Right atrium auricular region (tissue), 2 donors: ENCODE results near the gene B4GALT7. TPM values are rescaled to one million over a fixed set of nuclear protein-coding genes. Genes with fewer than 3 reads are reported as not detected.

Experiments
- DNase-seq: peaks from one replicate; pipeline ENCODE4 v3.0.0-alpha.2; 2019; ENCODE audit warnings: low spot score
- H3K27ac ChIP-seq, 2 donors: fragments of 200-600 bp; sonication (generic); 1 replicate in 1 of 2; 2 replicates in 1 of 2; pipeline ENCODE4 v1.5.1; 2016 to 2019
- H3K27me3 ChIP-seq, 2 donors: fragments of 200-600 bp; sonication (generic); one replicate each; pipeline versions ENCODE4 v1.5.1 to v1.6.0; 2017 to 2019
- H3K36me3 ChIP-seq: fragments of 200-600 bp; sonication (generic); one replicate; pipeline ENCODE4 v1.5.1; 2016
- H3K4me1 ChIP-seq, 2 donors: fragments of 200-600 bp; sonication (generic); one replicate each; pipeline versions ENCODE4 v1.5.1 to v1.6.0; 2017 to 2019
- H3K4me3 ChIP-seq, 2 donors: fragments of 200-600 bp; sonication (generic); 1 replicate in 1 of 2; 2 replicates in 1 of 2; pipeline ENCODE4 v1.5.1; 2017 to 2019; ENCODE audit warnings: mild to moderate bottlenecking in 1 of 2, moderate library complexity in 1 of 2
- H3K9me3 ChIP-seq, 2 donors: fragments of 200-600 bp; sonication (generic); one replicate each; pipeline ENCODE4 v1.5.1; 2019
- total RNA-seq, 2 donors: library from RNA; depleted of rRNA; stranded (reverse); fragments of >200 nt; gene quantifications; one replicate each; pipeline ENCODE4 v1.1.0, GENCODE V29; 2016
- TF ChIP-seq, protein P1 (sequence below), 2 donors: fragments of 200-600 bp; sonication (generic); IDR thresholded peaks; one replicate each; pipeline ENCODE4 v1.5.1; 2019; ENCODE audit warnings: antibody characterized with exemption in 2 of 2

The B4GALT7 gene, protein sequence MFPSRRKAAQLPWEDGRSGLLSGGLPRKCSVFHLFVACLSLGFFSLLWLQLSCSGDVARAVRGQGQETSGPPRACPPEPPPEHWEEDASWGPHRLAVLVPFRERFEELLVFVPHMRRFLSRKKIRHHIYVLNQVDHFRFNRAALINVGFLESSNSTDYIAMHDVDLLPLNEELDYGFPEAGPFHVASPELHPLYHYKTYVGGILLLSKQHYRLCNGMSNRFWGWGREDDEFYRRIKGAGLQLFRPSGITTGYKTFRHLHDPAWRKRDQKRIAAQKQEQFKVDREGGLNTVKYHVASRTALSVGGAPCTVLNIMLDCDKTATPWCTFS
- 10 to 100 TPM; 12.2 to 21.3 TPM for total RNA-seq

DNA sequence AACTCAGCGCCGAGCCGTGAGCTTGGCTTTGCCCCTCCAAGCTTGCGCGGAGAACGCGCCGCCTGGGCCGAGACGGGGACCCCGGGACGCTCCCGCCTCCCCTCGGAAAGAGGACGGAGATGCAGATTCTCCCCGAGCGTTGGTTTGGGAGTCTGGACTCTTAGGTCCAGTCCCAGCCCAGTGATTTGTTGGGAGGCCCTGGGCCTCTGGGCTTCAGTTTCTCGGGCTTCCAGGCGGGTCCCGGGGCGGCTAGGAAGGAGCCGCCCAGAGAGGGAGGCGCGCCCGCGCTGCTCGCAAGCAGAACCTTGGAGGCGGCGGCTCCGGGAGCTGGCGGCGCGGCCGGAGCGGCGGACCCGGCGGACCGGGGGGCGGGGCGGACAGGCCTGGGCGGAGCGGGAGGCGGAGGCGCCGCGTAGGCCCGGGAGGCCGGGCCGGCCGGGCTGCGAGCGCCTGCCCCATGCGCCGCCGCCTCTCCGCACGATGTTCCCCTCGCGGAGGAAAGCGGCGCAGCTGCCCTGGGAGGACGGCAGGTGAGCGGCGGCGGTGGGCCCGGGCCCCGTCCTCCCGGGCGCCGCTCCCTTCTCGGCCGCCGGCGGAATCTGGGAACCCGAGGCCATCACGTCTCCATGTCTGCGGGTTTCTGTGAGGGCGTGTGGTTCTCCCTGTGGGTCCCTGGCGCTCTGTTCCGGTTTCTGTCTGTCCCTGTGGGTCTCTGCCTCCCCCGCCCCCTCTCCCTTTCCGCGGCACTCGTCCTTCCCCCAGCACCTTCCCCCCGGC is at the start of gene B4GALT7:
Gene B4GALT7, plus strand, starts transcription at position 402 of the 777 bp plus-strand sequence. Its CDS starts 79 bp downstream, at position 481.
- H3K27me3 ChIP-seq: no peaks in the 10 kb centered on the region
- TF ChIP-seq, protein P1, sequence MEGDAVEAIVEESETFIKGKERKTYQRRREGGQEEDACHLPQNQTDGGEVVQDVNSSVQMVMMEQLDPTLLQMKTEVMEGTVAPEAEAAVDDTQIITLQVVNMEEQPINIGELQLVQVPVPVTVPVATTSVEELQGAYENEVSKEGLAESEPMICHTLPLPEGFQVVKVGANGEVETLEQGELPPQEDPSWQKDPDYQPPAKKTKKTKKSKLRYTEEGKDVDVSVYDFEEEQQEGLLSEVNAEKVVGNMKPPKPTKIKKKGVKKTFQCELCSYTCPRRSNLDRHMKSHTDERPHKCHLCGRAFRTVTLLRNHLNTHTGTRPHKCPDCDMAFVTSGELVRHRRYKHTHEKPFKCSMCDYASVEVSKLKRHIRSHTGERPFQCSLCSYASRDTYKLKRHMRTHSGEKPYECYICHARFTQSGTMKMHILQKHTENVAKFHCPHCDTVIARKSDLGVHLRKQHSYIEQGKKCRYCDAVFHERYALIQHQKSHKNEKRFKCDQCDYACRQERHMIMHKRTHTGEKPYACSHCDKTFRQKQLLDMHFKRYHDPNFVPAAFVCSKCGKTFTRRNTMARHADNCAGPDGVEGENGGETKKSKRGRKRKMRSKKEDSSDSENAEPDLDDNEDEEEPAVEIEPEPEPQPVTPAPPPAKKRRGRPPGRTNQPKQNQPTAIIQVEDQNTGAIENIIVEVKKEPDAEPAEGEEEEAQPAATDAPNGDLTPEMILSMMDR (IDR thresholded peaks at IDR 0.05): no peak
- peak within 1 kb of the TSS; percentile 89 to 94 for H3K4me3 ChIP-seq
- peaks cover 19% of the 10 kb centered on the region for H3K36me3 ChIP-seq
- peak; percentile 72 for DNase-seq
- no peaks in the 10 kb centered on the region for H3K9me3 ChIP-seq
- peak within 1 kb of the TSS; percentile 82 to 93 for H3K27ac ChIP-seq
- H3K4me1 ChIP-seq: peaks cover 0 to 25% of the 10 kb centered on the region in 2 donors

DNA sequence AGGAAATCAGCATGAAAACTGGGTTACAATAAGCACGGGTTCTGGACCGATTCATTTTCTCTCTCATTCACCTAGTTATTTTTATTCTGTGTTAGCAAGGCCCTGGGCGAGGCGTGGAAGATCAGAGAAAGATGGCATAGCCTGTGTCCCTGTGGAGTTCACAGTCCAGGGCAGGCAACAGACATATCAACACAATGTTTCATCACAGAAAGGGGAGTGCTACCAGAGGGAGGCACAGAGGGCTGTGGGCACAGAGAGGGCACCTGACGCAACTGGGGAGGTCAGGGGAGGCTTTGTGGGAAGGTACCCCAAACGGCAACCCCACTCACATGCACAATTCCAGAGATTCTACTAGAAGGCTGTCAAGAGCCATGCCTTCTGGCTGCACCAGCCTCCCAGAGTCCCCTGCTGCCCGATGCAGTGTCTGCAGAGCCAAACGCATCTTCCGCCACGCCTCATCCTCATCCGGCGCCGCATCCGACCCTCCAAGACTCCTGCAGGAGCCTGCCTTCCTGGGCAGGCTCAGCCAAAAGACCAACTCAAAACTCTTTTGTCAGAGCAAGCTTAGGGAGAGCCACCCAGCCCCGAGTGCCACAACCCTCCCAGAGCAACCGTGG is 47.0 kb upstream of the B4GALT7 start:
- H3K36me3 ChIP-seq: no peaks in the 10 kb centered on the region
- DNase-seq: no peak
- H3K4me3 ChIP-seq: peak overlapping the region; percentile 96
- no peaks in the 10 kb centered on the region for H3K9me3 ChIP-seq
- no peaks in the 10 kb centered on the region for H3K27me3 ChIP-seq
- TF ChIP-seq, protein P1 (IDR thresholded peaks at IDR 0.05): no peak
- peaks cover 0 to 37% of the 10 kb centered on the region in 2 donors for H3K4me1 ChIP-seq
- H3K27ac ChIP-seq: peak overlapping the region in 1 of 2 donors; percentile 88

DNA sequence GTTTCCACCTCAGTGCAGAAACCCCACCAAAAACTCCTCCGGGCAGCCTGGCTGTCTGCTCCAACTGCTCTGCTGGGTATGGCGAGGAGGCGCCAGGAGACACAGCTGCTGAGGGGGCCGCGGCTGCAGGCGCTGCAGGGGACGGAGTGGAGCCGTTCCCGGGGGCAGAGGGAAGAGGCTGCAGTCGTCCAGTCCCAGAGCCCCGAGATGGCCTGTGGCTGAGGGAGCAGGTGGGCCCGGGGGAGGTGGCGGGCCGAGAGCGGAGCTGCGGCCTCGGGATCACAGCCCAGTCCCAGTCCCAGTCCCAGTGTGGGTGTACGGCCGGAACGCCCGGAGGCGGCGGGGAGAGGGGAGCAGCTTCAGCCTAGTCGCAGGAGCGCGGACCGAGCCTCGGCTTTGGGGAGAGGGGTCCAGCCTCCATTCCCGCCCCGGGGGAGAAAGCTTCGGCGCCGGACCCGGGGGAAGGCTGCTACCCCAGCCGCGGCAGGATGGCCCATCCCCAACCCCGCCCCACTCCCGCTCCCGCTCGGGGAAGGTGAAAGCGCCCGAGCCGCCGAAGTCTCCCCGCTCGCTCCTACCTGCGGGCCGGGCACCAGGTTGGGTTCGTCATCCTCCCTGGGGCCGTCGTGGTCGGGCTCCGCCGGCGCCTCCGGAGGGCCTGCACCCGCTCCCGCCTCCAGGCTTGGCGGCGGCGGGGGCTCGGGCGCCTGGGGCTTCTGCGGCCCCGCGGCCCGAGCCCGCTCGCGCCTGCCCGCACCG is 46.1 kb upstream of the B4GALT7 start:
- TF ChIP-seq, protein P1 (IDR thresholded peaks at IDR 0.05): no peak
- Histone ChIP-seq H3K27me3 (no peaks in the 10 kb centered on the region), H3K4me3 (peak overlapping the region; percentile 96), H3K27ac (peak overlapping the region; percentile 86 to 88), H3K36me3 (no peaks in the 10 kb centered on the region), H3K9me3 (no peaks in the 10 kb centered on the region), H3K4me1 (peaks cover 0 to 28% of the 10 kb centered on the region in 2 donors)
- no peak for DNase-seq

DNA sequence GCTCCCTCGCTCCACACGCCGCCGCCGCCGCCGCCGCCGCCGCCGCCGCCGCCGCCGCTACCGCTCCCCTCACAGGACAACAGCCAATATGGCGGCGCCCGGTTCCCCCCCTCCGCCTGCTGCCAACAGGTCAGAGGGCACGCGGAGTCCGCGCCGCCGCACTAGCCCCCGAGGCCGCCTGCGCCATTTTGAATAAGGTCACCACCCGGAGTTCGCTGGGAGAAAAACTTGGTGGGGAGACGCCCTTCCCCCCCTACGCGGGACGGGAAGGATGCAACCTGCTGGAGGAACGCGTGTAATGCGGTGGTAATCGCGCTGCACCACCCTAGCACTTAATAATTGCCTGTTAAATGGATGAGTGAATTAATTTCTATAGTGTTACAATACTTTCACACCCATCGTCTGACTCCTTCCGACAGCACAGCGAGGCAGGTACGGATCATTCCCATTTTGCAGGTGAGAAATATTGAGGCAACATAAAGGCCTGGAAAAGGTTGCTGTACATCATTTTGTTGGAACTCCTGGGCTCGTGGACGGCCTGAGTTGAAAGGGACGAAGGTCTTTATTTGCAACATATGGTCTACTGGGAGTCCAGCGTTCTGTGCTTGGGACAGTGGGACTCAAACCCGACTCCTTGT is 45.3 kb upstream of the B4GALT7 start, which contains the start of gene FAM193B:
Gene FAM193B, minus strand, starts transcription at position 90 of the 638 bp plus-strand sequence. CDS start 105 bp downstream, outside the sequence.
- DNase-seq: peak; percentile 97
- Histone ChIP-seq H3K27me3 (no peaks in the 10 kb centered on the region), H3K9me3 (no peaks in the 10 kb centered on the region), H3K27ac (peak within 1 kb of the TSS; percentile 86 to 88), H3K4me1 (peaks cover 0 to 28% of the 10 kb centered on the region in 2 donors), H3K36me3 (no peaks in the 10 kb centered on the region), H3K4me3 (peak within 1 kb of the TSS; percentile 96)
- TF ChIP-seq, protein P1 (IDR thresholded peaks at IDR 0.05): no peak

DNA sequence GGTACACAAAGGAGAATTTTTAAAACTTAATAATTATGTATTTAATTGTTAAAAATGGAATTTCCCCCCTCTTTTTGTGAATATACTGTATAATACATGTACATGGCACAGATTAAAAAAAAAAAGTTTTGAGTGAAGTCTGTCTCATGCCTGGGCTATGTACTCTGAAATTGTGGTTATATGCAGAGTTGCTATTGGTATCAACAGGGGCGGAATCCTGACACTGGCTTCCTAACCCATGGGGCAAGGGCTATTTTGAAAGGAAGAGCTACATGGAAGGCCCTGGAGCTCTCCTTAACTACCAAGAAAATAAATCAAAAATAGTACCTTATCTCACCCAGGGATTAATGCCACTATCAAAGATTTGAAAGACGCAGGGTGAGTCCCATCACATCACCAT is 44.7 kb upstream of the B4GALT7 start:
- TF ChIP-seq, protein P1 (IDR thresholded peaks at IDR 0.05): no peak
- H3K27me3 ChIP-seq: no peaks in the 10 kb centered on the region
- H3K36me3 ChIP-seq: no peaks in the 10 kb centered on the region
- no peak for DNase-seq
- no peaks in the 10 kb centered on the region for H3K9me3 ChIP-seq
- H3K27ac ChIP-seq: peak overlapping the region; percentile 35 to 69
- peak overlapping the region in 1 of 2 donors; percentile 96 for H3K4me3 ChIP-seq
- peaks cover 0 to 25% of the 10 kb centered on the region in 2 donors for H3K4me1 ChIP-seq
